Activated T-helper 2 cell treated with anti-CD3 and anti-CD28 coated beads, Interferon-gamma antibody, Interleukin-2, Interleukin-4, amounts not matched to agents 10 μg/mL and 5 μg/mL and 100 μg/mL, durations not matched to agents 14 hours and 24 hours and 36 hours (primary cell): ENCODE results near the gene CBFA2T3. TPM values are rescaled to one million over a fixed set of nuclear protein-coding genes. Genes with fewer than 3 reads are reported as not detected.

ENCODE experiments used
- DNase-seq: peaks from one replicate; pipeline ENCODE4 v3.0.0; 2021; ENCODE audit warnings: low spot score
- H3K27ac Mint-ChIP-seq: one replicate; pipeline ENCODE4 v1.8.0; 2021; ENCODE audit warnings: mixed read lengths
- H3K27me3 Mint-ChIP-seq: one replicate; pipeline ENCODE4 v1.8.0; 2021; ENCODE audit warnings: low read depth, mixed read lengths
- H3K36me3 Mint-ChIP-seq: one replicate; pipeline ENCODE4 v1.8.0; 2021; ENCODE audit warnings: low read depth, mixed read lengths
- H3K4me1 Mint-ChIP-seq: one replicate; pipeline ENCODE4 v1.8.0; 2021; ENCODE audit warnings: low read depth, mixed read lengths
- H3K4me3 Mint-ChIP-seq: one replicate; pipeline ENCODE4 v1.8.0; 2021; ENCODE audit warnings: low read depth, mild to moderate bottlenecking, moderate library complexity, mixed read lengths
- H3K9me3 Mint-ChIP-seq: one replicate; pipeline ENCODE4 v1.8.0; 2021; ENCODE audit warnings: mixed read lengths
- intact Hi-C: fragments of 100-400 bp; cut with micrococcal nuclease; formaldehyde crosslinking; loops from one replicate; pipeline ENCODE4 v1.15.1; 2023
- total RNA-seq: library from RNA; stranded (reverse); gene quantifications from 2 replicates; pipeline ENCODE4 v1.2.3, GENCODE V29; 2022

Gene CBFA2T3
- total RNA-seq, 1 donor from 2014 or later, result 0.30 TPM

GRCh38 chr16:88939245-88939971 is 37.6 kb downstream of the CBFA2T3 start:
- DNase-seq, result no peak
- H3K27ac Mint-ChIP-seq, result no peak overlapping the region
- no peaks in the 10 kb centered on the region for H3K9me3 Mint-ChIP-seq
- no peaks in the 10 kb centered on the region for H3K4me1 Mint-ChIP-seq
- no peak overlapping the region for H3K4me3 Mint-ChIP-seq
- peaks cover 36% of the 10 kb centered on the region for H3K27me3 Mint-ChIP-seq
- intact Hi-C loops, result no loop called here
- H3K36me3 Mint-ChIP-seq, result no peaks in the 10 kb centered on the region

GRCh38 chr16:88938777-88939244 is 38.2 kb downstream of the CBFA2T3 start:
- no peaks in the 10 kb centered on the region for H3K36me3 Mint-ChIP-seq
- H3K27ac Mint-ChIP-seq, result no peak overlapping the region
- no peaks in the 10 kb centered on the region for H3K9me3 Mint-ChIP-seq
- peaks cover 36% of the 10 kb centered on the region for H3K27me3 Mint-ChIP-seq
- DNase-seq, result no peak
- intact Hi-C loops, result no loop called here
- H3K4me3 Mint-ChIP-seq, result no peak overlapping the region
- H3K4me1 Mint-ChIP-seq, result no peaks in the 10 kb centered on the region

GRCh38 chr16:88938119-88938776 is 38.8 kb downstream of the CBFA2T3 start:
- no peak overlapping the region for H3K4me3 Mint-ChIP-seq

GRCh38 chr16:88937206-88937621 is 39.8 kb downstream of the CBFA2T3 start:
- intact Hi-C loops, result no loop called here
- H3K36me3 Mint-ChIP-seq, result no peaks in the 10 kb centered on the region
- no peak overlapping the region for H3K4me3 Mint-ChIP-seq
- no peaks in the 10 kb centered on the region for H3K4me1 Mint-ChIP-seq
- DNase-seq, result no peak
- H3K9me3 Mint-ChIP-seq, result no peaks in the 10 kb centered on the region
- peaks cover 24% of the 10 kb centered on the region for H3K27me3 Mint-ChIP-seq
- H3K27ac Mint-ChIP-seq, result no peak overlapping the region

More at GRCh38 chr16:88938119-88938776, 38.8 kb downstream of the CBFA2T3 start:
- intact Hi-C loops, result no loop called here
- Mint-ChIP-seq H3K27ac (no peak overlapping the region), H3K27me3 (peaks cover 33% of the 10 kb centered on the region), H3K9me3 (no peaks in the 10 kb centered on the region), H3K36me3 (no peaks in the 10 kb centered on the region), H3K4me1 (no peaks in the 10 kb centered on the region)
- DNase-seq, result no peak

GRCh38 chr16:88936556-88937205 is 40.3 kb downstream of the CBFA2T3 start:
- H3K27ac Mint-ChIP-seq, result no peak overlapping the region
- no peak overlapping the region for H3K4me3 Mint-ChIP-seq
- no peaks in the 10 kb centered on the region for H3K4me1 Mint-ChIP-seq
- H3K36me3 Mint-ChIP-seq, result no peaks in the 10 kb centered on the region
- H3K9me3 Mint-ChIP-seq, result no peaks in the 10 kb centered on the region
- H3K27me3 Mint-ChIP-seq, result peaks cover 21% of the 10 kb centered on the region
- no peak for DNase-seq
- intact Hi-C loops, result no loop called here

- no peaks in the 10 kb centered on the region for H3K36me3 Mint-ChIP-seq
- H3K27ac Mint-ChIP-seq, result no peak overlapping the region
- DNase-seq, result no peak
- peaks cover 21% of the 10 kb centered on the region for H3K27me3 Mint-ChIP-seq
- no peak overlapping the region for H3K4me3 Mint-ChIP-seq
- no peaks in the 10 kb centered on the region for H3K4me1 Mint-ChIP-seq
- intact Hi-C loops, result no loop called here
- H3K9me3 Mint-ChIP-seq, result no peaks in the 10 kb centered on the region
These were observed 40.9 kb downstream of the CBFA2T3 start for GRCh38 chr16:88936008-88936555.

GRCh38 chr16:88934066-88934667 is 42.8 kb downstream of the CBFA2T3 start:
- no peak for DNase-seq
- Mint-ChIP-seq H3K4me3 (no peak overlapping the region), H3K27me3 (peaks cover 17% of the 10 kb centered on the region), H3K9me3 (peaks cover 11% of the 10 kb centered on the region), H3K27ac (no peak overlapping the region), H3K4me1 (no peaks in the 10 kb centered on the region), H3K36me3 (no peaks in the 10 kb centered on the region)
- intact Hi-C loops, result no loop called here

- Mint-ChIP-seq H3K4me1 (no peaks in the 10 kb centered on the region), H3K27ac (no peak overlapping the region), H3K27me3 (peaks cover 11% of the 10 kb centered on the region), H3K4me3 (no peak overlapping the region), H3K36me3 (no peaks in the 10 kb centered on the region), H3K9me3 (peaks cover 11% of the 10 kb centered on the region)
- no peak for DNase-seq
- intact Hi-C loops, result no loop called here
These were observed 44.1 kb downstream of the CBFA2T3 start for GRCh38 chr16:88932929-88933328.

- peaks cover 4% of the 10 kb centered on the region for H3K27me3 Mint-ChIP-seq
- DNase-seq, result no peak
- intact Hi-C loops, result no loop called here
- no peak overlapping the region for H3K4me3 Mint-ChIP-seq
- peaks cover 11% of the 10 kb centered on the region for H3K9me3 Mint-ChIP-seq
- H3K4me1 Mint-ChIP-seq, result no peaks in the 10 kb centered on the region
- H3K27ac Mint-ChIP-seq, result no peak overlapping the region
- H3K36me3 Mint-ChIP-seq, result no peaks in the 10 kb centered on the region
These were observed 45.1 kb downstream of the CBFA2T3 start for GRCh38 chr16:88931936-88932335.

- intact Hi-C loops, result no loop called here
- Mint-ChIP-seq H3K4me3 (no peak overlapping the region), H3K36me3 (no peaks in the 10 kb centered on the region), H3K27ac (no peak overlapping the region), H3K9me3 (peaks cover 11% of the 10 kb centered on the region), H3K27me3 (no peaks in the 10 kb centered on the region), H3K4me1 (no peaks in the 10 kb centered on the region)
- no peak for DNase-seq
These were observed 45.6 kb downstream of the CBFA2T3 start for GRCh38 chr16:88931373-88931900.

GRCh38 chr16:88930716-88931115 is 46.3 kb downstream of the CBFA2T3 start:
- Mint-ChIP-seq H3K27me3 (no peaks in the 10 kb centered on the region), H3K27ac (no peak overlapping the region), H3K4me1 (no peaks in the 10 kb centered on the region), H3K4me3 (no peak overlapping the region), H3K36me3 (no peaks in the 10 kb centered on the region), H3K9me3 (peaks cover 11% of the 10 kb centered on the region)
- intact Hi-C loops, result no loop called here
- no peak for DNase-seq

- H3K36me3 Mint-ChIP-seq, result no peaks in the 10 kb centered on the region
- no peaks in the 10 kb centered on the region for H3K4me1 Mint-ChIP-seq
- H3K9me3 Mint-ChIP-seq, result peaks cover 11% of the 10 kb centered on the region
- no peak overlapping the region for H3K27ac Mint-ChIP-seq
- no peak overlapping the region for H3K4me3 Mint-ChIP-seq
- no peaks in the 10 kb centered on the region for H3K27me3 Mint-ChIP-seq
- intact Hi-C loops, result no loop called here
- DNase-seq, result no peak
These were observed 47.9 kb downstream of the CBFA2T3 start for GRCh38 chr16:88929091-88929445.
